ENCODE measurements around the gene CHRD.
"Not testable (repeated sequence)": the region's sequence is repeated elsewhere in the genome, so short reads cannot be mapped to it uniquely, and the experiment has no call there.

CHRD gene

DNA sequence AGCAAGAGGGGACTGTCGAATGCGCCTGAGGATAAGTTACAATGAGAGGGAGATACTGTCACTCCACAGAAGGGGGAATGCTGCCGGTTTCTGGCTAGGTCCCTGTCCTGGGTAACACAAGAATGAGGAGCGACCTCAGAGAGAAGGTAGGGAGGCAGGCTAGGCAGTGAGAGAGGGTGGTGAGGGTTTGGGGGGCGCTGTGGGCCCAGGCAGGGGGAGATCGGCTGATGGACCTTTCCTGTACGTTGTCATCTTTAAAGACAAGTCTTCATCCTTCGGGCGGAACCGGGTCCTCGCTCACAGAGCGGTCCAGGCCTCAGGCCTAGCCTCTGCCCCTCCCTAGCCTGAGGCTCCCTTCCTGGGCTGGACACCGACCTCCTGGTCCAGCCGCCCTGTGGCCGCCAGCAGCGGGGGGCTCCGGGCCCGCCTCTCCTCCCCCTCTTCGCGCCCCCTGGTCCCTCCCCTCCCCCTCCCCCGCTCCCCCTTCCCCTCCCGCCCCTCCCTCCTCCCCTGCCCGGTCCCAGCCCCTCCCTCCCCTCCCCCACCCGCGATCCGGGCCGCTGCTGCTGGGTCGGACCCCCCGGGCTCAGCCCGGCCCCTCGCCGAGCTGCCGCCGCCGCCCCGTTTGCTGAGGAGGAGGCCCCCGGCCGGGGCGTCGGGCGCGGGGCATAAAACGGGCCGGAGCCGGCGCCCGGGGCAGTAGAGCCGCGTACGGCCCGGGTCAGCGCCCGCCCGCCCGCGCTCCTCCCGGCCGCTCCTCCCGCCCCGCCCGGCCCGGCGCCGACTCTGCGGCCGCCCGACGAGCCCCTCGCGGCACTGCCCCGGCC, at the start of gene CHRD:
Gene CHRD (plus strand): TSS at position 697 of the 827 bp plus-strand sequence. CDS start 265 bp downstream, outside the sequence.
- no peak for DNase-seq

- DNase-seq: no peak
Observed at GRCh38 chr3:184332370-184333090, 47.3 kb upstream of the CHRD start.

GRCh38 chr3:184333190-184333589, 46.7 kb upstream of the CHRD start:
- no peak for DNase-seq

DNA sequence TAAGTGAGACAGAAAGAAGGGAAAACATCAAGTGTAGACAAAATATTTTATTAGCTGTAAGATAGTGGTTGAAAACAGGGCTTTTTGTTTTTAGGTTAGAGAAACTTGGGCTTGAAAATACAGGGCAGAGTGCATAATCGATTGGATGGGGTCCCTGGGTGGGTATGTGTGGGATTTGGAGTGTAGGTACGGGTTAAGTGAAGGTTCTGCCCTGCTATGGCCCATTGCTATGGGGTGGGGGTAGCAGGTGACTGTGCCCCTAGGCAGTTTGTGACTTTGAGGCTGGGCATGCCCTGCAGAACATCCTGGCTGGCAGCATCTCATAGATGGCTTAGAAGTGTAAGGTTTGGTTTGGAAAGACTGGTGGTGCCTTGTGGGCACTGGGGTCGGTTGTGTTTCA, 46.2 kb upstream of the CHRD start:
- no peak for DNase-seq

GRCh38 chr3:184334470-184335158, 45.2 kb upstream of the CHRD start:
- DNase-seq: peak in 1 of 2 donors; percentile 44

DNA sequence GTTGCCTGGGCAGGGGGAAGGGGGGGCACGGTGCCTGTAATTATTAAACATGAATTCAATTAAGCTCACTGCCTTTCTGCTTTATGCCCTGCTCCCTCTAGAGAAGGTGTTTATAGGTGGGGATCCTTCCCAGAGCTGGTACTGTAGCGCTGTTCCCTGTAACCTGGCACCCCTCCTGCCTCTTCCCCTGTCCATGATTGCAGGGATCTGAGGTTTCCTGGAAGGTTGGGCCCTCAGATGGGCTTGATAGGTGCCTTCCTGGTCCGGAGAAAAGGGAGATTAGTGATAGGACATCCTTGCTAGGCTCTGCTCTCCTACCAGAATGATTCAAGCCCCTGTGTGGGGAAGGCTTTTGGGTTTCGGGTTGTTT, 44.6 kb upstream of the CHRD start:
- no peak for DNase-seq

- peak; percentile 86 to 92 for DNase-seq
Observed at GRCh38 chr3:184335661-184336546, 44.0 kb upstream of the CHRD start.

- no peak for DNase-seq
Observed at GRCh38 chr3:184336547-184337398, 43.1 kb upstream of the CHRD start.

GRCh38 chr3:184337399-184337714, 42.5 kb upstream of the CHRD start, which contains the start of gene FAM131A:
TSS of gene FAM131A (plus strand) at chr3:184337600. CDS start at chr3:184337631, 31 bp downstream.
- DNase-seq: no peak

GRCh38 chr3:184337981-184338380, 41.9 kb upstream of the CHRD start:
- no peak for DNase-seq

GRCh38 chr3:184338511-184338945, 41.3 kb upstream of the CHRD start:
- DNase-seq: peak in 1 of 2 donors; percentile 35

GRCh38 chr3:184339001-184339400, 40.9 kb upstream of the CHRD start:
- DNase-seq: no peak

GRCh38 chr3:184339451-184340135, 40.3 kb upstream of the CHRD start:
- not testable (repeated sequence) for DNase-seq

GRCh38 chr3:184341925-184342324, 37.9 kb upstream of the CHRD start:
- DNase-seq: no peak

GRCh38 chr3:184343200-184343876, 36.5 kb upstream of the CHRD start:
- DNase-seq: no peak

GRCh38 chr3:184344579-184345316, 35.1 kb upstream of the CHRD start:
- DNase-seq: no peak

DNA sequence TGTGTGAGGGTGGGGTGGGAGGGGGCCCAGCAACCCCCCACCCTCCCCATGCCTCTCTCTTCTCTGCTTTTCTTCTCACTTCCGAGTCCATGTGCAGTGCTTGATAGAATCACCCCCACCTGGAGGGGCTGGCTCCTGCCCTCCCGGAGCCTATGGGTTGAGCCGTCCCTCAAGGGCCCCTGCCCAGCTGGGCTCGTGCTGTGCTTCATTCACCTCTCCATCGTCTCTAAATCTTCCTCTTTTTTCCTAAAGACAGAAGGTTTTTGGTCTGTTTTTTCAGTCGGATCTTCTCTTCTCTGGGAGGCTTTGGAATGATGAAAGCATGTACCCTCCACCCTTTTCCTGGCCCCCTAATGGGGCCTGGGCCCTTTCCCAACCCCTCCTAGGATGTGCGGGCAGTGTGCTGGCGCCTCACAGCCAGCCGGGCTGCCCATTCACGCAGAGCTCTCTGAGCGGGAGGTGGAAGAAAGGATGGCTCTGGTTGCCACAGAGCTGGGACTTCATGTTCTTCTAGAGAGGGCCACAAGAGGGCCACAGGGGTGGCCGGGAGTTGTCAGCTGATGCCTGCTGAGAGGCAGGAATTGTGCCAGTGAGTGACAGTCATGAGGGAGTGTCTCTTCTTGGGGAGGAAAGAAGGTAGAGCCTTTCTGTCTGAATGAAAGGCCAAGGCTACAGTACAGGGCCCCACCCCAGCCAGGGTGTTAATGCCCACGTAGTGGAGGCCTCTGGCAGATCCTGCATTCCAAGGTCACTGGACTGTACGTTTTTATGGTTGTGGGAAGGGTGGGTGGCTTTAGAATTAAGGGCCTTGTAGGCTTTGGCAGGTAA, 34.3 kb upstream of the CHRD start:
- no peak for DNase-seq

- DNase-seq: no peak
Observed at GRCh38 chr3:184346480-184347190, 33.2 kb upstream of the CHRD start.
